ENCODE results near the gene LMAN1. TPM values are rescaled to one million over a fixed set of nuclear protein-coding genes. Genes with fewer than 3 reads are reported as not detected.
A peak's percentile ranks its signal among the peaks of the same experiment; 100 is the strongest.

The LMAN1 gene
- total and polyA plus RNA-seq, 3 experiments from 2014 or later, result 37.8 to 99.3 (median 96.5) TPM

GRCh38 chr18:59357928-59358327 is 1.1 kb downstream of the LMAN1 start:
- ChIA-PET CTCF (no interaction called here), POLR2A (no interaction called here)
- peaks cover 20% of the 10 kb centered on the region for H3K36me3 ChIP-seq (ENCODE audit: insufficient read depth, low read length)
- DNase-seq, result peak in 1 of 5 donors; percentile 12
- peak overlapping the region; percentile 76 for H3K4me3 ChIP-seq (ENCODE audit: low read length)
- Mint-ChIP-seq H3K36me3 (peaks cover 0 to 28% (median 14%) of the 10 kb centered on the region in 3 donors), H3K9me3 (no peaks in the 10 kb centered on the region), H3K4me1 (peaks cover 33 to 50% (median 49%) of the 10 kb centered on the region in 3 donors), H3K27ac (peak overlapping the region; percentile 82 to 100 (median 97)), H3K27me3 (no peaks in the 10 kb centered on the region), H3K4me3 (peak overlapping the region; percentile 87 to 97 (median 95))
- no peaks in the 10 kb centered on the region for H3K9me3 ChIP-seq (ENCODE audit: low read length)
- H3K27ac ChIP-seq (ENCODE audit: low read depth, low read length), result peak overlapping the region; percentile 83
- H3K27me3 ChIP-seq (ENCODE audit: insufficient read depth, low read length, poor library complexity, severe bottlenecking), result no peaks in the 10 kb centered on the region
- peaks cover 26% of the 10 kb centered on the region for H3K4me1 ChIP-seq (ENCODE audit: insufficient read depth, low read length)

GRCh38 chr18:59354731-59355130 is 4.3 kb downstream of the LMAN1 start:
- H3K27me3 Mint-ChIP-seq, result no peaks in the 10 kb centered on the region
- Histone ChIP-seq H3K9me3 (ENCODE audit: low read length) (no peaks in the 10 kb centered on the region), H3K27ac (ENCODE audit: low read depth, low read length) (no peak overlapping the region), H3K4me3 (ENCODE audit: low read length) (no peak overlapping the region), H3K27me3 (ENCODE audit: insufficient read depth, low read length, poor library complexity, severe bottlenecking) (no peaks in the 10 kb centered on the region), H3K4me1 (ENCODE audit: insufficient read depth, low read length) (peaks cover 19% of the 10 kb centered on the region), H3K36me3 (ENCODE audit: insufficient read depth, low read length) (peaks cover 34% of the 10 kb centered on the region)
- H3K4me3 Mint-ChIP-seq, result no peak overlapping the region
- H3K4me1 Mint-ChIP-seq, result peaks cover 28 to 57% (median 45%) of the 10 kb centered on the region in 3 donors
- no peaks in the 10 kb centered on the region for H3K9me3 Mint-ChIP-seq
- CTCF ChIA-PET, result interaction anchor here (0.9 to 2.0 kb wide), 2 partner anchors 8 to 48 kb away, joined by 3 to 4 read pairs; no protein-coding TSS in a partner anchor
- H3K27ac Mint-ChIP-seq, result peak overlapping the region in 2 of 8 donors; percentile 15 to 18
- no peak for DNase-seq
- peaks cover 4 to 57% (median 30%) of the 10 kb centered on the region in 3 donors for H3K36me3 Mint-ChIP-seq
- POLR2A ChIA-PET, result no interaction called here

- POLR2A ChIA-PET, result no interaction called here
Observed at GRCh38 chr18:59353079-59353680, 5.9 kb downstream of the LMAN1 start.

GRCh38 chr18:59352250-59352855 is 6.7 kb downstream of the LMAN1 start:
- CTCF ChIA-PET, result interaction anchor here (1.2 kb wide), 1 partner anchor 43 kb away, joined by 4 read pairs; no protein-coding TSS in a partner anchor
- no peak for DNase-seq
- no peak overlapping the region for H3K4me3 ChIP-seq (ENCODE audit: low read length)
- peak overlapping the region in 3 of 8 donors; percentile 22 to 88 (median 69) for H3K27ac Mint-ChIP-seq
- no peaks in the 10 kb centered on the region for H3K9me3 ChIP-seq (ENCODE audit: low read length)
- no peaks in the 10 kb centered on the region for H3K27me3 Mint-ChIP-seq
- no peak overlapping the region for H3K4me3 Mint-ChIP-seq
- POLR2A ChIA-PET, result no interaction called here
- H3K4me1 ChIP-seq (ENCODE audit: insufficient read depth, low read length), result peaks cover 3% of the 10 kb centered on the region
- H3K36me3 Mint-ChIP-seq, result peaks cover 9 to 74% (median 44%) of the 10 kb centered on the region in 3 donors
- H3K27me3 ChIP-seq (ENCODE audit: insufficient read depth, low read length, poor library complexity, severe bottlenecking), result no peaks in the 10 kb centered on the region
- no peaks in the 10 kb centered on the region for H3K9me3 Mint-ChIP-seq
- peaks cover 16 to 41% (median 31%) of the 10 kb centered on the region in 3 donors for H3K4me1 Mint-ChIP-seq
- H3K36me3 ChIP-seq (ENCODE audit: insufficient read depth, low read length), result peaks cover 38% of the 10 kb centered on the region
- no peak overlapping the region for H3K27ac ChIP-seq (ENCODE audit: low read depth, low read length)

More at GRCh38 chr18:59353079-59353680, 5.9 kb downstream of the LMAN1 start:
- H3K36me3 ChIP-seq (ENCODE audit: insufficient read depth, low read length), result peaks cover 34% of the 10 kb centered on the region
- Mint-ChIP-seq H3K27me3 (no peaks in the 10 kb centered on the region), H3K4me1 (peaks cover 24 to 49% (median 39%) of the 10 kb centered on the region in 3 donors), H3K27ac (no peak overlapping the region), H3K36me3 (peaks cover 9 to 68% (median 39%) of the 10 kb centered on the region in 3 donors), H3K9me3 (no peaks in the 10 kb centered on the region), H3K4me3 (no peak overlapping the region)
- no peaks in the 10 kb centered on the region for H3K27me3 ChIP-seq (ENCODE audit: insufficient read depth, low read length, poor library complexity, severe bottlenecking)
- no peaks in the 10 kb centered on the region for H3K9me3 ChIP-seq (ENCODE audit: low read length)
- CTCF ChIA-PET, result no interaction called here
- DNase-seq, result no peak
- H3K27ac ChIP-seq (ENCODE audit: low read depth, low read length), result no peak overlapping the region
- H3K4me3 ChIP-seq (ENCODE audit: low read length), result no peak overlapping the region
- H3K4me1 ChIP-seq (ENCODE audit: insufficient read depth, low read length), result peaks cover 12% of the 10 kb centered on the region

- no peaks in the 10 kb centered on the region for H3K27me3 ChIP-seq (ENCODE audit: insufficient read depth, low read length, poor library complexity, severe bottlenecking)
- H3K4me3 Mint-ChIP-seq, result no peak overlapping the region
- CTCF ChIA-PET, result no interaction called here
- H3K9me3 ChIP-seq (ENCODE audit: low read length), result peaks cover 3% of the 10 kb centered on the region
- POLR2A ChIA-PET, result interaction anchor here (0.7 kb wide), 1 partner anchor 14 kb away, joined by 3 read pairs; no protein-coding TSS in a partner anchor
- DNase-seq, result no peak
- peaks cover 60 to 86% (median 63%) of the 10 kb centered on the region in 3 donors for H3K36me3 Mint-ChIP-seq
- peaks cover 8 to 17% (median 10%) of the 10 kb centered on the region in 5 donors for H3K9me3 Mint-ChIP-seq
- H3K27ac ChIP-seq (ENCODE audit: low read depth, low read length), result no peak overlapping the region
- no peaks in the 10 kb centered on the region for H3K27me3 Mint-ChIP-seq
- H3K4me1 ChIP-seq (ENCODE audit: insufficient read depth, low read length), result no peaks in the 10 kb centered on the region
- H3K4me3 ChIP-seq (ENCODE audit: low read length), result no peak overlapping the region
- H3K36me3 ChIP-seq (ENCODE audit: insufficient read depth, low read length), result peaks cover 23% of the 10 kb centered on the region
- H3K4me1 Mint-ChIP-seq, result peaks cover 34 to 47% (median 35%) of the 10 kb centered on the region in 3 donors
- H3K27ac Mint-ChIP-seq, result peak overlapping the region in 1 of 8 donors; percentile 70
Observed at GRCh38 chr18:59345556-59345955, 13.5 kb downstream of the LMAN1 start.

- no peaks in the 10 kb centered on the region for H3K27me3 ChIP-seq (ENCODE audit: insufficient read depth, low read length, poor library complexity, severe bottlenecking)
- ChIA-PET CTCF (no interaction called here), POLR2A (no interaction called here)
- H3K27me3 Mint-ChIP-seq, result no peaks in the 10 kb centered on the region
- H3K36me3 Mint-ChIP-seq, result peaks cover 65 to 89% (median 68%) of the 10 kb centered on the region in 3 donors
- H3K27ac ChIP-seq (ENCODE audit: low read depth, low read length), result no peak overlapping the region
- peaks cover 7% of the 10 kb centered on the region for H3K9me3 ChIP-seq (ENCODE audit: low read length)
- H3K4me1 Mint-ChIP-seq, result peaks cover 34 to 47% (median 35%) of the 10 kb centered on the region in 3 donors
- H3K36me3 ChIP-seq (ENCODE audit: insufficient read depth, low read length), result peaks cover 28% of the 10 kb centered on the region
- no peak for DNase-seq
- H3K4me1 ChIP-seq (ENCODE audit: insufficient read depth, low read length), result no peaks in the 10 kb centered on the region
- H3K27ac Mint-ChIP-seq, result no peak overlapping the region
- H3K4me3 Mint-ChIP-seq, result no peak overlapping the region
- no peak overlapping the region for H3K4me3 ChIP-seq (ENCODE audit: low read length)
- H3K9me3 Mint-ChIP-seq, result peaks cover 9 to 22% (median 14%) of the 10 kb centered on the region in 5 donors
Observed at GRCh38 chr18:59344996-59345395, 14.1 kb downstream of the LMAN1 start.

- H3K4me3 Mint-ChIP-seq, result no peak overlapping the region
- POLR2A ChIA-PET, result no interaction called here
- no peak overlapping the region for H3K27ac Mint-ChIP-seq
- peaks cover 9 to 23% (median 14%) of the 10 kb centered on the region in 5 donors for H3K9me3 Mint-ChIP-seq
- H3K27me3 Mint-ChIP-seq, result no peaks in the 10 kb centered on the region
- Histone ChIP-seq H3K36me3 (ENCODE audit: insufficient read depth, low read length) (peaks cover 29% of the 10 kb centered on the region), H3K9me3 (ENCODE audit: low read length) (peaks cover 7% of the 10 kb centered on the region), H3K4me1 (ENCODE audit: insufficient read depth, low read length) (no peaks in the 10 kb centered on the region), H3K27ac (ENCODE audit: low read depth, low read length) (no peak overlapping the region), H3K4me3 (ENCODE audit: low read length) (no peak overlapping the region), H3K27me3 (ENCODE audit: insufficient read depth, low read length, poor library complexity, severe bottlenecking) (no peaks in the 10 kb centered on the region)
- peaks cover 34 to 47% (median 35%) of the 10 kb centered on the region in 3 donors for H3K4me1 Mint-ChIP-seq
- DNase-seq, result no peak
- peaks cover 65 to 88% (median 65%) of the 10 kb centered on the region in 3 donors for H3K36me3 Mint-ChIP-seq
- CTCF ChIA-PET, result no interaction called here
Observed at GRCh38 chr18:59343926-59344325, 15.1 kb downstream of the LMAN1 start.

GRCh38 chr18:59340817-59341216 is 18.2 kb downstream of the LMAN1 start:
- ChIA-PET CTCF (no interaction called here), POLR2A (no interaction called here)
- Histone ChIP-seq H3K27me3 (ENCODE audit: insufficient read depth, low read length, poor library complexity, severe bottlenecking) (no peaks in the 10 kb centered on the region), H3K4me3 (ENCODE audit: low read length) (no peak overlapping the region), H3K36me3 (ENCODE audit: insufficient read depth, low read length) (peaks cover 42% of the 10 kb centered on the region), H3K27ac (ENCODE audit: low read depth, low read length) (no peak overlapping the region), H3K4me1 (ENCODE audit: insufficient read depth, low read length) (no peaks in the 10 kb centered on the region), H3K9me3 (ENCODE audit: low read length) (peaks cover 7% of the 10 kb centered on the region)
- no peak overlapping the region for H3K27ac Mint-ChIP-seq
- DNase-seq, result no peak
- peaks cover 9 to 23% (median 14%) of the 10 kb centered on the region in 5 donors for H3K9me3 Mint-ChIP-seq
- peaks cover 69 to 94% (median 72%) of the 10 kb centered on the region in 3 donors for H3K36me3 Mint-ChIP-seq
- no peak overlapping the region for H3K4me3 Mint-ChIP-seq
- H3K4me1 Mint-ChIP-seq, result peaks cover 35 to 50% (median 38%) of the 10 kb centered on the region in 3 donors
- no peaks in the 10 kb centered on the region for H3K27me3 Mint-ChIP-seq
